Measurements from ENCODE around the gene MCRS1. TPM values are rescaled to one million over a fixed set of nuclear protein-coding genes. Genes with fewer than 3 reads are reported as not detected.
"Not testable (repeated sequence)": the region's sequence is repeated elsewhere in the genome, so short reads cannot be mapped to it uniquely, and the experiment has no call there.

Gene MCRS1
- total RNA-seq, 1 experiment from 2014 or later, result 103 TPM

GRCh38 chr12:49612210-49612609, 44.3 kb upstream of the MCRS1 start:
- Histone ChIP-seq H3K4ac (ENCODE audit: low read depth, low read length) (no peak overlapping the region), H2BK5ac (ENCODE audit: insufficient read length, low read length) (no peak overlapping the region), H4K8ac (replicated peaks; ENCODE audit: insufficient read length, low read depth, low read length) (no peak overlapping the region), H3T11ph (ENCODE audit: low read length) (no peak overlapping the region), H3K9me3 (ENCODE audit: control insufficient read depth, low read depth, low read length) (no peaks in the 10 kb centered on the region), H3K56ac (ENCODE audit: insufficient read length, low read depth, low read length) (no peak overlapping the region), H2AFZ (ENCODE audit: low read length) (no peak overlapping the region), H4K91ac (ENCODE audit: insufficient read length, low read depth, low read length) (no peak overlapping the region), H2BK12ac (ENCODE audit: insufficient read length, low read depth, low read length) (no peak overlapping the region), H3K18ac (ENCODE audit: insufficient read length, low read depth, low read length) (no peak overlapping the region), H3K27ac (ENCODE audit: insufficient read length, low read depth, low read length) (no peak overlapping the region), H3K14ac (ENCODE audit: insufficient read depth, low read length) (no peak overlapping the region), H2BK15ac (ENCODE audit: low read depth, low read length) (no peak overlapping the region), H3K23me2 (ENCODE audit: insufficient read length, low read depth, low read length, poor library complexity, severe bottlenecking) (no peaks in the 10 kb centered on the region), H2BK20ac (ENCODE audit: low read depth, low read length, poor library complexity, severe bottlenecking) (no peak overlapping the region), H4K5ac (ENCODE audit: insufficient read length, low read depth, low read length) (no peak overlapping the region), H2BK120ac (ENCODE audit: low read depth, low read length, poor library complexity, severe bottlenecking) (no peak overlapping the region), H3K79me2 (ENCODE audit: insufficient read depth, low read length) (no peaks in the 10 kb centered on the region), H2AK5ac (ENCODE audit: insufficient read length, low read length) (no peak overlapping the region), H4K20me1 (ENCODE audit: control insufficient read depth, insufficient read depth, insufficient read length) (no peaks in the 10 kb centered on the region), H3K4me1 (ENCODE audit: insufficient read depth, low read length) (no peaks in the 10 kb centered on the region), H3K9ac (ENCODE audit: extremely low read depth, insufficient read length, low read length) (no peak overlapping the region), H3K23ac (ENCODE audit: insufficient read length, low read depth, low read length) (no peak overlapping the region), H3K27me3 (ENCODE audit: insufficient read depth, low read length) (no peaks in the 10 kb centered on the region), H3K79me1 (ENCODE audit: insufficient read depth, low read depth, low read length, poor library complexity, severe bottlenecking) (no peaks in the 10 kb centered on the region), H3K4me2 (ENCODE audit: insufficient read depth, insufficient read length, low read length) (no peak overlapping the region)
- TF ChIP-seq CTCF (conservative IDR thresholded peaks at IDR 0.05), result no peak
- no peak overlapping the region for H3K27ac Mint-ChIP-seq
- no peak for DNase-seq
- H3K36me3 Mint-ChIP-seq (ENCODE audit: insufficient read depth in 1 of 3, low read depth in 3 of 3), result no peaks in the 10 kb centered on the region
- H3K9me3 Mint-ChIP-seq, result no peaks in the 10 kb centered on the region; a peak in 1 of 5 replicates
- peaks cover 5 to 7% of the 10 kb centered on the region in 2 experiments for H3K4me1 Mint-ChIP-seq
- H3K27me3 Mint-ChIP-seq (ENCODE audit: low read depth), result peaks cover 20% of the 10 kb centered on the region
- no peak overlapping the region for H3K4me3 Mint-ChIP-seq

- H2BK120ac ChIP-seq (ENCODE audit: low read depth, low read length, poor library complexity, severe bottlenecking); H4K91ac ChIP-seq (ENCODE audit: insufficient read length, low read depth, low read length); H3K79me2 ChIP-seq (ENCODE audit: insufficient read depth, low read length); H4K8ac ChIP-seq (replicated peaks; ENCODE audit: insufficient read length, low read depth, low read length); H3K9me3 ChIP-seq (ENCODE audit: control insufficient read depth, low read depth, low read length); H3K9me3 Mint-ChIP-seq; H3K36me3 Mint-ChIP-seq (ENCODE audit: insufficient read depth in 1 of 3, low read depth in 3 of 3); H3K4me2 ChIP-seq (ENCODE audit: insufficient read depth, insufficient read length, low read length); H3K27me3 ChIP-seq (ENCODE audit: insufficient read depth, low read length); H2AFZ ChIP-seq (ENCODE audit: low read length); H3K9ac ChIP-seq (ENCODE audit: extremely low read depth, insufficient read length, low read length); H3K27ac ChIP-seq (ENCODE audit: insufficient read length, low read depth, low read length); H2BK12ac ChIP-seq (ENCODE audit: insufficient read length, low read depth, low read length); H2BK15ac ChIP-seq (ENCODE audit: low read depth, low read length); H3K23me2 ChIP-seq (ENCODE audit: insufficient read length, low read depth, low read length, poor library complexity, severe bottlenecking); H4K5ac ChIP-seq (ENCODE audit: insufficient read length, low read depth, low read length); H3K14ac ChIP-seq (ENCODE audit: insufficient read depth, low read length); H3K56ac ChIP-seq (ENCODE audit: insufficient read length, low read depth, low read length); H4K20me1 ChIP-seq (ENCODE audit: control insufficient read depth, insufficient read depth, insufficient read length); H3K4me1 ChIP-seq (ENCODE audit: insufficient read depth, low read length); H3K4me1 Mint-ChIP-seq; H2BK5ac ChIP-seq (ENCODE audit: insufficient read length, low read length); DNase-seq; H2BK20ac ChIP-seq (ENCODE audit: low read depth, low read length, poor library complexity, severe bottlenecking); H3K79me1 ChIP-seq (ENCODE audit: insufficient read depth, low read depth, low read length, poor library complexity, severe bottlenecking); H3K23ac ChIP-seq (ENCODE audit: insufficient read length, low read depth, low read length); H3K27ac Mint-ChIP-seq; H3K4me3 Mint-ChIP-seq; H2AK5ac ChIP-seq (ENCODE audit: insufficient read length, low read length); H3K18ac ChIP-seq (ENCODE audit: insufficient read length, low read depth, low read length); H3T11ph ChIP-seq (ENCODE audit: low read length); H3K4ac ChIP-seq (ENCODE audit: low read depth, low read length): not testable (repeated sequence)
- no CpG with 5 or more reads among the region's 4 CpGs for WGBS (ENCODE audit: extremely low coverage, insufficient read length, low lambda C conversion rate)
- peaks cover 20% of the 10 kb centered on the region for H3K27me3 Mint-ChIP-seq (ENCODE audit: low read depth)
These were observed 42.8 kb upstream of the MCRS1 start for GRCh38 chr12:49610785-49611184.

All from H9 (cell line).